Astrocyte of the hippocampus (primary cell): ENCODE results near the gene MAST4.
A peak's percentile ranks its signal among the peaks of the same experiment; 100 is the strongest.
"Not testable (repeated sequence)": the region's sequence is repeated elsewhere in the genome, so short reads cannot be mapped to it uniquely, and the experiment has no call there.

Source experiments
- DNase-seq: peaks from one replicate; pipeline ENCODE4 v3.0.0; 2011; ENCODE audit warnings: low read depth, low spot score

MAST4 gene

DNA sequence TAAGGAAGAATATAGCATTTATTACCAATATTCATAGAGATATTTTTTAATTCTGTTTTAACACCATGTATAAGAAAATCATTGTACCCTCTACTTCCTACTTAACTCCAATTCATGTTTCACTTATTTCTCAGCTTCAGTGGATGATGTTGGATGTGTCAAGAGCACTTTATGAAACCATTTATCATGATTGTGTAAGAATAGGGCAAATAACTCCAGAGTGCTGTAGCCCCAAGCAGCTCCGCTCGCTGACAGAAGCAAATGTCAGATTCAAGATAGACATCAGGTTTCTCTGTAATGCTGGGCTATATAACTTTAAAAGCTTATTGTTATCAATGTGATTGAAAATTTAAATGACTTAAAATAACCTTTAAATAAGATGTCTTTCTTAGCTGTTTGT is 50.4 kb downstream of the MAST4 start:
- no peak for DNase-seq

DNA sequence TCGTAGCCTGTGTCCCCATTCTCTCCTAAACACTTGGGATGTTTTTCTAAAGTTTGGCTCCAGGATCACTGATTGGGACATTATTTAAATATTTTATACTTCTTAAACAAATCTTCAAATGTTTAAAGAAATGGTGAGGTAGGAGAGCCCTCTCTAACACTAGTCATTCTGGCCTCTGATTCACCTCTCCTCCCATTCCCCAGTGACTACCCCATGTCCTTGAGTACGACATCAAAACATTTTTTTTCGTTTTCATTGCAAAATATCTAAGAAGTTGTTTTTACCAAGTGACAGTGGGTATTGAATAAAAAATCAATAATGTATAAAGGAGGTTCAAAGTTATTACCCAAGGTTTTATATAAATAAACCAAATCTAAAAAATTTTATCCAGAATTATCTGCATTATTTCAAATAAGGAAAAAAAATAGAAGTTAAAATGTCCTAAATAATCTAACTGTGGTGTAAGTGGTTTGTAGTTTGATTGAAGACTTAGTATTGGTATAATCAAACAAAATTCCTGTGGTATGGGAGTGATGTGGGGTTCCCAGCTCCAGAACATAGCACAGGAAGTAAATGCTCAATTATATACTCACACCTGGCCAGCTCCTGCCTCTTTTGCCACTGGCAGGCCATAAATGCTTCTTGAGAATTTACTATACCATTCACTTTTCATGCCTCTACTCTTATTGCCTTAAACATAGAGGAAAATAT is 51.1 kb downstream of the MAST4 start:
- DNase-seq = peak; percentile 62

- no peak for DNase-seq
These were observed 56.6 kb downstream of the MAST4 start for GRCh38 chr5:66652818-66653217.

DNA sequence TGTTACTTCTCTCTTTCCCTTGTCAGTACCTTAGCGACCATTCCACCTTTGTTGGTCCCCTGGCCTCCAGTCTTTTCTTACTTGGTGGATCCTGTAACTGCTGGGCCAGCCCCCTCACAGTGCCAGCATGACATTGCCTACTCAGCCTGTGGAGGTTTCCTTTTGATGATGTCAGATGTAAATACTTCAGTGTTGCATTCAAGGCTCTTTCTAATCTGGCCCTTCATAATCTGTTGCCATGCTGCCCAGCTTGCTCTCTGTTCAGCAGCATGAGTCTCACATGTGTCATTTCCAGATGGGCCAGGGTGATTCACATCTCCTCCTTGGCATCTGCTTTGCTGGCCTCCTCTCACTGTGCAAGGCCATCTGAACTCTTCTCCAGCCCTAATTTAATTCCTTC is 57.1 kb downstream of the MAST4 start:
- peak; percentile 48 for DNase-seq

GRCh38 chr5:66655395-66656324 is 59.5 kb downstream of the MAST4 start:
- DNase-seq = peak; percentile 91

DNA sequence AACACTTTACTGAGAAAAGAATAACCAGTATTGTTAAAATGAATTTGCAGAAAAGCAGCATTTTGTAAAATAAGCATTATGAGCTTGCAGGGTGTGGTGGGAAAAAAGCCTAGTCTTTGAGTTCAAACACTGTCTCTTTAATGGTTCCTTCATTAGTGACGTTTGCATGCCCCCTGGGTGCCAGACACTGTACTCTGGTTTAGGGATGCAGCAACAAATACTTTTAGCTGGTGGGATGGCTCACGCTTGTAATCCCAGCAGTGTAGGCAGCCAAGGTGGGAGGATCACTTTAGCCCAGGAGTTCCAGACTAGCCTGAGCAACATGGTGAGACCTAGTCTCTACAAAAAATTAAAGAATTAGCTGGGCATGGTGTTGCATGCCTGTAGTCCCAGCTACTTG is 62.3 kb downstream of the MAST4 start:
- no peak for DNase-seq

GRCh38 chr5:66659780-66660179 is 63.6 kb downstream of the MAST4 start:
- DNase-seq = no peak

GRCh38 chr5:66660396-66660795 is 64.2 kb downstream of the MAST4 start:
- DNase-seq = peak; percentile 35

DNA sequence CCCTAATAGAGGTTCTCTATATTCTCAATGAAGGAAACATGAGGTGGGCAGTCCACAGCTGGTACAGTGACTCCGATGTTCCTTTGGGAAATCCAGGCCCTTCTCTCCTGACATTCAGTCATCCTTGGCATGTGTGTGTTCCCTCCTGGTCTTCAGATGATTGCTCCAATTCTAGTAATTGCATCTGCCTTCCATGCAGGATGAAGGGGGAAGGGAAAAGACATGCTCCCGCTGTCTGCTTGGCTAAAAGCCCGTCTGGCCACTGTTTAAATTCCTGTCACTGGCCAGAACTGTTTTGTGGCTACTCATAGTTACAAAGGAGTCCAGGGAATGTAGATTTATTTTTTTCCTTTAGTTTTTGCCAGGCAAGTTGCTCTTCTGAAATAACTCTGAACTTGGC is 65.0 kb downstream of the MAST4 start:
- DNase-seq = peak; percentile 94

GRCh38 chr5:66666778-66667177 is 70.6 kb downstream of the MAST4 start:
- peak; percentile 20 for DNase-seq

GRCh38 chr5:66669086-66669861 is 73.1 kb downstream of the MAST4 start:
- no peak for DNase-seq

DNA sequence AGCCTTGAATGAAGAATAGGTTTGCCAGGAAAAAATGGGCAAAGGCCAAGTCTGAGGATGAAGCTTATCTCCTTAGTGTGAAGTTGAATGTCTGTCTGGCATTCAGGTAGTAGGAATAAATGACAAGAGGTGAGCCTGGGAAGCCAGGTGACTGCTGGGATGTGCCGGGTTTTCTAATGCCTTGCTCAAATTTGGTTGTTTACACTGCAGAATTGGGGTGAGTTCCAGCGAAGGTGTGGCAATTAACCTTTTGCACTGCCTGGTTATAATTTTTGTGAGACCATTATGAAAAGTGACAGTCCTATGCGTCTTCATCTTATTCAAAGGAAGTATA is 73.6 kb downstream of the MAST4 start:
- DNase-seq = no peak

- peak; percentile 68 for DNase-seq
These were observed 75.1 kb downstream of the MAST4 start for GRCh38 chr5:66671305-66671704.

DNA sequence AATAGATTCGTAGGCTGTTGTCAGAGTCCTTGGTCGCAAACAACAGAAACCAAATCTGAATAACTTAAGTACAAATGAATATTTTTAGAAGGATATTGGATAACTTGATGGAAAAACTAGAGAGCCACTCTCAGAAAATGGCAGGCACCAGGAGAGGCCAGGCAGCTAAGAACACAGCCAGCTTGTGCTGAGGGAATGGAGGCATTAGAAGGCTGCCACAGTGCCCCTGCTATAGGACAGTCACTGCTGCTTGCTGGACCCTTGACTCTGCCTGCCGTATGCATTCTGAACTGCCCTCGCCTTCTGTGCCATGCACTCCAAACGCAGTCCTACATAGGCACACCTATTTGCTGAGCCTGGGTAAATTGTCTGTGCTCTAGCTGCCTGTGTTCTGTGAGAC is 78.6 kb downstream of the MAST4 start:
- no peak for DNase-seq

- DNase-seq = no peak
These were observed 79.2 kb downstream of the MAST4 start for GRCh38 chr5:66675406-66675805.

DNA sequence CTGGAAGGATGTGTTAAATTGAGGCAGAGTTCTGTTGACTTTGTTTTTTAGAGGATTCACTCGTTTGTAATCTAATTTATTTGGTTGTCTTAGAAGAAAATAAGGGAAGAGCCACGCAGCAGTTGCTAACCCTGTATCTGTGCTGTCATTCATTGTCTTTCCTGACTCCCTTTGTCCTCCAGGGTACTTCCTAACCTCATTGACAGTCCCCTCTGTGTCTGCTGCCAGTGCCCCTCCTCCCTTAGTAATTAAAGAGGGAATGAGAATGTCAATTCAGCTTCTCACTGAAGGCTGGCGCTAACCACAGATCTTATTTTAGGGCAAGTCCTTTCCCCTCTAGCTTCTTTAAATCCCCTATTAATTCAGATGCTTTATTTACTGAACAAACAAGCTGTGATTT is 84.0 kb downstream of the MAST4 start:
- DNase-seq = no peak

DNA sequence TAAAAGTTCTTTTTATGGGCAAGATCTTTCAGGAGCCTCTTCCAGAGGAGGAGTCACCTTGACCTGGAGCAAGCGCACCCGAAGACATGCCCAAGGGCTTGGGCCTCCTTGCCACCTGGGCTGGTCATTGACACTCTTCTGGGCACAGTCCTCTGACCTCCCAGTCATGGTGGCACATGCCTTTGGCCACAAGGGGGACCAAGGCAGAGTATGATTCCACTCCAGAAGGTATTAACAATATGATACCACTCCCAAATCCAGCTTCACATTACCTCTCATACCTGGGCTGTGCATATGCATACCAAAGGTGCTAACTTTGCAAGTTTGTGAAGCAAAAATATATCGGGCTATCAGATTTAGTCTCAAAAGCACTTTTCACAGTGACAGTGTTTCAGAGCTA is 84.6 kb downstream of the MAST4 start:
- no peak for DNase-seq

DNA sequence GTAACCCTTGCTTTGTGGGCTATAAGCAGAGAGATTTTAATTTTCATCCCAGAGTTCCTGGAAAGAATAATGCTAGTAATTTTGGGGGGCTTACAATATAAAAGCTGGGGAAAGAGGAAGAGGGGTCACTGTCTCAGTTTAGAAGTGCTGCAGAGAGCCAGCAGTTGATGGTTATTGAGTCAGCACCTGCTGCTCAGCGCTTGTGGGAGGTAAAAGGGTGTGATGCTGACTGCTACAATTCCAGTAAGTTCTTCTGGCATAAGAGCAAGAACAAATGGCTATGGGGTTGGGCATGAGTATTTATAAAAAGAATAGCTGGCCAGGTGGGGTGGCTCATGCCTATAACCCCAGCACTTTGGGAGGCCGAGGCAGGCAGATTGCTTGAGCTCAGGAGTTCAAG is 88.5 kb downstream of the MAST4 start:
- no peak for DNase-seq

DNA sequence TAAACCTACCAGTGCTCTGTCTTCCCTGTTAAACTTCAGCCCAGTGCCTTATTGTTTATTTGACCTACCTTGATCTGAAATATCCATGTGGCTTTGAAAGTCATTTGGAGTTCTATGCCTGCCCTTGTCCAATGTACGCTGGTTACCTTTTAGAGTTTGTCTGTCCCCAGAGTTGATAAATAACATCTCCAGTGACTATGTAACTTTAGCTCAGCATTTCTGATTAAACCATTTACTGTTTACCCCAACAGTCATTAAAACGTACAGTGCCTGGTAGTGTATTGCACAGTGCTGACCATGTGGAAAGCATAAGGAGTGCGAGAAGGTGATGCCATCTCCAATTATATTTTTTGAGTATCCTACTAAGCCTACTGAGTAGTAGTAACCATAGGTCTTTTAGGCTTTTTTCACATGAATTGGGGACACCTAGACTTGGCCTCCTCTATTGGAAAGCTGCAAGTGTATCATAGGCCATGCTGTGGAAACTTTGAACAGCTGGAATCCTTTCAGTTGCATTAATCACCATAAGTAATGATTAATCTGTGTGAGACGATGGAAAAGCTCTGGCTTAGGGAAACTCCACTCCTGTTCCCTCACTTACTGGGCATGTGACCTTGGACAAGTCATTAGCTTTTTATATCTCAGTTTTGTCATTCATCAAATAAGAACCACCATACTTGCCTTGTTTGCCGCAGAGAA is 93.5 kb downstream of the MAST4 start:
- DNase-seq = no peak

GRCh38 chr5:66694036-66694435 is 97.8 kb downstream of the MAST4 start:
- peak; percentile 84 for DNase-seq

DNA sequence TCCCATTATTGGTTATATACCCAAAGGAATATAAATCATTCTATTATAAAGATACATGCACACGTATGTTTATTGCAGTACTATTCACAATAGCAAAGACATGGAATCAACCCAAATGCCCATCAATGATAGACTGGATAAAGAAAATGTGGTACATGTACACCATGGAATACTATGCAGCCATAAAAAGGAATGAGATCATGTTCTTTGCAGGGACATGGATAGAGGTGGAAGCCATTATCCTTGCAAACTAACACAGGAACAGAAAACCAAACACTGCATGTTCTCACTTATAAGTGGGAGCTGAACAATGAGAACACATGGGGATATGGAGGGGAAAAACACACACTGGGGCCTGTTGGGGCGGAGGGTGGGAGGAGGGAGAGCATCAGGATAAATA is 99.6 kb downstream of the MAST4 start:
- DNase-seq = not testable (repeated sequence)
